CD14-positive monocyte (primary cell): ENCODE measurements around the gene KRTAP4-9. TPM values are rescaled to one million over a fixed set of nuclear protein-coding genes. Genes with fewer than 3 reads are reported as not detected.
"Not testable (repeated sequence)": the region's sequence is repeated elsewhere in the genome, so short reads cannot be mapped to it uniquely, and the experiment has no call there.

Source experiments
- DNase-seq, 3 donors: peaks; one replicate each; pipeline ENCODE4 v3.0.0-alpha.2; 2011 to 2022
- H2AFZ ChIP-seq: 2 replicates; pipeline ENCODE4 v1.6.0; 2012; ENCODE audit warnings: mild to moderate bottlenecking, low read depth, low read length, inconsistent platforms; ENCODE audit not compliant: insufficient read depth, poor library complexity, severe bottlenecking
- H3K27ac ChIP-seq, 2 donors: 1 replicate in 1 of 2; 2 replicates in 1 of 2; pipeline ENCODE4 v1.5.1; 2012 to 2013; ENCODE audit warnings: low read length in 2 of 2, control low read depth in 1 of 2, inconsistent platforms in 1 of 2, low read depth in 1 of 2, mild to moderate bottlenecking in 1 of 2
- H3K27me3 ChIP-seq, 2 donors: one replicate each; pipeline versions ENCODE4 v1.6.0 to v1.6.1; 2011 to 2013; ENCODE audit warnings: low read length in 2 of 2; ENCODE audit not compliant: control insufficient read depth in 2 of 2, insufficient read depth in 2 of 2
- H3K36me3 ChIP-seq, 2 donors: replicated peaks in 1 of 2; 1 replicate in 1 of 2; 2 replicates in 1 of 2; pipeline versions ENCODE4 v1.5.1 to v1.6.1; 2012 to 2013; ENCODE audit warnings: low read length in 2 of 2, control low read depth in 1 of 2, inconsistent platforms in 1 of 2, mild to moderate bottlenecking in 1 of 2; ENCODE audit not compliant: insufficient read depth in 2 of 2, control insufficient read depth in 1 of 2
- H3K4me1 ChIP-seq, 2 donors: 1 replicate in 1 of 2; 2 replicates in 1 of 2; pipeline versions ENCODE4 v1.5.1 to v1.6.1; 2012 to 2013; ENCODE audit warnings: low read length in 2 of 2, control low read depth in 1 of 2, inconsistent platforms in 1 of 2, mild to moderate bottlenecking in 1 of 2, moderate library complexity in 1 of 2; ENCODE audit not compliant: insufficient read depth in 2 of 2, control insufficient read depth in 1 of 2
- H3K4me2 ChIP-seq: replicated peaks from 2 replicates; pipeline ENCODE3; 2012; ENCODE audit warnings: low read length, moderate library complexity, mild to moderate bottlenecking; ENCODE audit not compliant: poor library complexity, severe bottlenecking; ENCODE audit errors: extremely low read depth
- H3K4me3 ChIP-seq, 3 experiments: fragments of 200-600 bp in 1 of 3; sonication (generic) in 1 of 3; replicated peaks in 1 of 3; 1 replicate in 2 of 3; 2 replicates in 1 of 3; pipeline ENCODE4 v1.5.1; 2011 to 2013; ENCODE audit warnings: low read length in 3 of 3, mild to moderate bottlenecking in 3 of 3, control low read depth in 2 of 3, low read depth in 2 of 3, inconsistent platforms in 1 of 3, moderate library complexity in 1 of 3
- H3K79me2 ChIP-seq: 2 replicates; pipeline ENCODE4 v1.6.0; 2012; ENCODE audit warnings: mild to moderate bottlenecking, control low read depth, inconsistent platforms, low read length, moderate library complexity; ENCODE audit not compliant: insufficient read depth
- H3K9ac ChIP-seq: 2 replicates; pipeline ENCODE4 v1.6.0; 2017; ENCODE audit warnings: low read length, mild to moderate bottlenecking; ENCODE audit not compliant: insufficient read depth, poor library complexity, severe bottlenecking
- H3K9me3 ChIP-seq, 2 donors: replicated peaks in 1 of 2; 1 replicate in 1 of 2; 2 replicates in 1 of 2; pipeline versions ENCODE4 v1.5.1 to v1.6.1; 2012 to 2013; ENCODE audit warnings: low read length in 2 of 2, control low read depth in 1 of 2; ENCODE audit not compliant: control insufficient read depth in 1 of 2, insufficient read depth in 1 of 2
- H4K20me1 ChIP-seq: 2 replicates; pipeline ENCODE4 v1.6.0; 2012; ENCODE audit warnings: mild to moderate bottlenecking, low read length, control low read depth, moderate library complexity; ENCODE audit not compliant: insufficient read depth
- H3K27ac Mint-ChIP-seq, 7 donors: one replicate each; pipeline ENCODE4 v1.8.0; 2020; ENCODE audit warnings: mild to moderate bottlenecking in 7 of 7, mixed read lengths in 7 of 7, moderate library complexity in 6 of 7, inconsistent platforms in 2 of 7
- H3K27me3 Mint-ChIP-seq, 3 donors: one replicate each; pipeline ENCODE4 v1.8.0; 2021 to 2022; ENCODE audit warnings: low read depth in 3 of 3, mild to moderate bottlenecking in 3 of 3, mixed read lengths in 3 of 3, moderate library complexity in 3 of 3, inconsistent platforms in 1 of 3
- H3K36me3 Mint-ChIP-seq, 2 donors: one replicate each; pipeline ENCODE4 v1.8.0; 2020; ENCODE audit warnings: mixed read lengths in 2 of 2, inconsistent platforms in 1 of 2, mild to moderate bottlenecking in 1 of 2
- H3K4me1 Mint-ChIP-seq: one replicate; pipeline ENCODE4 v1.8.0; 2020; ENCODE audit warnings: mild to moderate bottlenecking, mixed read lengths
- H3K4me3 Mint-ChIP-seq, 2 donors: one replicate each; pipeline ENCODE4 v1.8.0; 2020; ENCODE audit warnings: mild to moderate bottlenecking in 2 of 2, mixed read lengths in 2 of 2, moderate library complexity in 1 of 2
- H3K9me3 Mint-ChIP-seq, 7 donors: one replicate each; pipeline ENCODE4 v1.8.0; 2020 to 2022; ENCODE audit warnings: mixed read lengths in 7 of 7, mild to moderate bottlenecking in 6 of 7, moderate library complexity in 6 of 7, inconsistent platforms in 2 of 7
- WGBS: methylation state at CpG from one replicate; pipeline ENCODE4 v1.1.5; 2013; ENCODE audit warnings: missing lambda C conversion rate; ENCODE audit not compliant: insufficient coverage; 5-methylcytosine and 5-hydroxymethylcytosine counted together
- intact Hi-C, 2 donors: fragments of 100-400 bp; cut with micrococcal nuclease; formaldehyde crosslinking; loops; one replicate each; pipeline versions ENCODE4 v1.15.0 to v1.15.1; 2023
- polyA plus RNA-seq, 3 donors: library from polyadenylated mRNA; depleted of rRNA in 1 of 3; unstranded in 2 of 3; stranded (reverse) in 1 of 3; fragments of 300-500 nt in 2 of 3; fragments of >200 nt in 1 of 3; fragmentation: Illumina TruSeq in 2 of 3; gene quantifications; 1 replicate in 2 of 3; 2 replicates in 1 of 3; pipeline ENCODE4 v1.2.3, GENCODE V29; 2012 to 2021
- TF ChIP-seq, protein P1 (sequence below): fragments of 200-600 bp; IDR thresholded peaks from one replicate; pipeline ENCODE4 v1.8.0; 2022; ENCODE audit warnings: antibody characterized with exemption, mild to moderate bottlenecking

Gene KRTAP4-9
- polyA plus RNA-seq, 3 donors, result not detected

DNA sequence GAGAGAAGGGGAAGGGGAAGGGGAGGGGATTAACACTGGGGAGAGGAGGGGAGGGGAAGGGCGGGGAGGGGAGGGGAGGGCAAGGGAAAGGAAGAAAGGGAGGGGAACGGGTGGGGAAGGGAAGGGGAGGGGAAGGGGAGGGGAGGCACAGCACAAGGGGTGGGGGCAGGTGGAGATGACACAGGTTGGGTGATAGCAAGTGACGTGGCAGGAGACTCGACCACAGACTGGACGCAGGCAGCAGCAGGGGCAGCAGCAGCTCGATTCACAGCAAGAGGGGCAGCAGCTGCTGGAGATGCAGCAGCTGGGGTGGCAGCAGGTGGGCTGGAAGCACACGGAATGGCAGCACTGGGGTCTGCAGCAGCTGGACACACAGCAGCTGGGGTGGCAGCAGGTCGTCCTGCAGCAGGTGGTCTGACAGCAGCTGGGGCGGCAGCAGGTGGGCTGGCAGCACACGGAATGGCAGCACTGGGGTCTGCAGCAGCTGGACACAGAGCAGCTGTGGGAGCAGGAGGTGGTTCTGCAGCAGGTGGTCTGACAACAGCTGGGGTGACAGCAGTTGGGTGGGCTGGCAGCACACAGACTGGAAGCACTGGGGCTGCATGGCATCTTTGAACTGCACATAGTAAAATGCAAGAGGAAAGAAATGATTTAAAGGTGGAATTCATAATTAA, 3.5 kb upstream of the KRTAP4-9 start, which contains the start of gene KRTAP4-16:
Gene KRTAP4-16, minus strand, starts transcription at position 624 of the 674 bp plus-strand sequence. Its CDS starts 0 bp downstream, at position 624.
- peaks cover 0 to 7% (median 1%) of the 10 kb centered on the region in 3 donors for H3K27me3 Mint-ChIP-seq
- Histone ChIP-seq H3K9me3 (no peaks in the 10 kb centered on the region), H3K36me3 (no peaks in the 10 kb centered on the region), H2AFZ (no peak within 1 kb of the TSS), H3K9ac (no peak within 1 kb of the TSS), H3K27ac (no peak within 1 kb of the TSS), H3K4me2 (no peak within 1 kb of the TSS), H3K27me3 (no peaks in the 10 kb centered on the region), H3K4me3 (no peak within 1 kb of the TSS), H4K20me1 (no peaks in the 10 kb centered on the region), H3K4me1 (no peaks in the 10 kb centered on the region), H3K79me2 (no peaks in the 10 kb centered on the region)
- DNase-seq, result no peak
- no peaks in the 10 kb centered on the region for H3K36me3 Mint-ChIP-seq
- TF ChIP-seq, protein P1, sequence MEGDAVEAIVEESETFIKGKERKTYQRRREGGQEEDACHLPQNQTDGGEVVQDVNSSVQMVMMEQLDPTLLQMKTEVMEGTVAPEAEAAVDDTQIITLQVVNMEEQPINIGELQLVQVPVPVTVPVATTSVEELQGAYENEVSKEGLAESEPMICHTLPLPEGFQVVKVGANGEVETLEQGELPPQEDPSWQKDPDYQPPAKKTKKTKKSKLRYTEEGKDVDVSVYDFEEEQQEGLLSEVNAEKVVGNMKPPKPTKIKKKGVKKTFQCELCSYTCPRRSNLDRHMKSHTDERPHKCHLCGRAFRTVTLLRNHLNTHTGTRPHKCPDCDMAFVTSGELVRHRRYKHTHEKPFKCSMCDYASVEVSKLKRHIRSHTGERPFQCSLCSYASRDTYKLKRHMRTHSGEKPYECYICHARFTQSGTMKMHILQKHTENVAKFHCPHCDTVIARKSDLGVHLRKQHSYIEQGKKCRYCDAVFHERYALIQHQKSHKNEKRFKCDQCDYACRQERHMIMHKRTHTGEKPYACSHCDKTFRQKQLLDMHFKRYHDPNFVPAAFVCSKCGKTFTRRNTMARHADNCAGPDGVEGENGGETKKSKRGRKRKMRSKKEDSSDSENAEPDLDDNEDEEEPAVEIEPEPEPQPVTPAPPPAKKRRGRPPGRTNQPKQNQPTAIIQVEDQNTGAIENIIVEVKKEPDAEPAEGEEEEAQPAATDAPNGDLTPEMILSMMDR, result no peak
- intact Hi-C loops, result no loop called here
- peaks cover 0 to 3% (median 0%) of the 10 kb centered on the region in 7 donors for H3K9me3 Mint-ChIP-seq
- H3K27ac Mint-ChIP-seq, result no peak within 1 kb of the TSS
- H3K4me3 Mint-ChIP-seq, result no peak within 1 kb of the TSS
- 73% methylated on average over 8 of the region's 10 CpGs for WGBS
- peaks cover 5% of the 10 kb centered on the region for H3K4me1 Mint-ChIP-seq

DNA sequence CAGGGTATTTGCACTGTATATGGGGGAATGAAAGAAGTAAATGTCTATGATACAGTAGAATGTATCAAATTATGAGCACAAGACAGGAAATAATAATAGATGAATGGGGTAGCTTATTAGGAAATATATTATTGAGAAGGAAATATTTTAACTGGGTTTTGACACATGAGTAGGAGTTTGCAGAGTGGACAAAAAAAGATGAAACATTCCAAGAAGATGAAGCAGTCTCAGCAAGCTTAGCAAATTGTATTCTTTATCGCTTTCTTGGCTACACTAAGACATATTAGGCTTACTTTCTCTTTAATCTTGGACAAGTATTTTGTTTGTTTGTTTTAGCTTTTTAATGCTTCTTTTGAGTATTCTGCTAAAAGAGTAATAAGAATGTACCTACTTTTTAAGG, 1.3 kb upstream of the KRTAP4-9 start:
- WGBS, result no CpG with 5 or more reads among the region's 1 CpG

DNA sequence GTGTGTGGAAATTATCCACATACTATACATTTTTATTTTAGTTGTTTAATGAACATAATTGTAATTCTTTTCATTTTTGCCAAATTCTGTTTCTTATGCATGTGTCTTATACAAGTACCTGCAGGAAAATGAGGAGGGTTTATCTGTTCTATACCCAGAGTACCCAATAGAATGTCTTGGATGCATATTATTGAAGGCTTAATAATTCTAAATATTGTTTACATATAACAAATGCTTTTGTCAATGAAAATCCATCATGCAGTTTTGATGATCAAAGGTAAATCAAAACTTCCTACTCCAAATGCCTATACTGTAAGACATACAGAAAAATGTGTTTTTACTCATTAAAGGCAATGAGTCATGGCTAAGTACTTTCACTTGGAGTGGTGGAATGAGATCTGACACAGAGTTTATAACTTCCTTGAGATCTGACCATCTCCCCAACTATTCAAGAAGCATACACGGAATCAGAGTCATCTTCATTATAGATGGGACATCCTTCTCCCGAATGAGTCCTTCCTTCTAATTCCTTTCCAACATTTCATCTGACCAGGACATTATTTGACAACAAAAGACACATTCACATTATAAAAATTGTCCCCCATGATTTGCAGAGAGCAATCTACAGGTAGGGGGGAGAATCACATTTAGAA, 677 bp upstream of the KRTAP4-9 start:
- H3K36me3 ChIP-seq, H3K27ac Mint-ChIP-seq, intact Hi-C loops, H3K27me3 Mint-ChIP-seq, H3K9me3 ChIP-seq, H4K20me1 ChIP-seq, H3K27me3 ChIP-seq, H3K4me3 ChIP-seq, H2AFZ ChIP-seq, H3K9me3 Mint-ChIP-seq, H3K79me2 ChIP-seq, H3K9ac ChIP-seq, H3K27ac ChIP-seq, H3K36me3 Mint-ChIP-seq, DNase-seq, H3K4me2 ChIP-seq, H3K4me3 Mint-ChIP-seq: not testable (repeated sequence)
- no CpG with 5 or more reads among the region's 2 CpGs for WGBS
- peaks cover 5 to 15% of the 10 kb centered on the region in 2 donors for H3K4me1 ChIP-seq
- peaks cover 13% of the 10 kb centered on the region for H3K4me1 Mint-ChIP-seq

More for the DNA sequence above, 1.3 kb upstream of the KRTAP4-9 start:
- H3K27me3 Mint-ChIP-seq, result peaks cover 0 to 2% (median 1%) of the 10 kb centered on the region in 3 donors
- Histone ChIP-seq H3K79me2 (no peaks in the 10 kb centered on the region), H3K9ac (no peak overlapping the region), H3K27me3 (no peaks in the 10 kb centered on the region), H3K9me3 (no peaks in the 10 kb centered on the region), H3K4me1 (peaks cover 5 to 13% of the 10 kb centered on the region in 2 donors), H3K36me3 (no peaks in the 10 kb centered on the region), H3K4me2 (no peak overlapping the region), H4K20me1 (no peaks in the 10 kb centered on the region), H3K4me3 (no peak overlapping the region), H3K27ac (no peak overlapping the region), H2AFZ (no peak overlapping the region)
- H3K27ac Mint-ChIP-seq, result no peak overlapping the region
- intact Hi-C loops, result no loop called here
- no peak for DNase-seq
- peaks cover 0 to 3% (median 0%) of the 10 kb centered on the region in 7 donors for H3K9me3 Mint-ChIP-seq
- H3K4me3 Mint-ChIP-seq, result no peak overlapping the region
- H3K36me3 Mint-ChIP-seq, result no peaks in the 10 kb centered on the region
- H3K4me1 Mint-ChIP-seq, result peaks cover 11% of the 10 kb centered on the region
- TF ChIP-seq, protein P1, result no peak
